ENCODE measurements around the gene POLE. TPM values are rescaled to one million over a fixed set of nuclear protein-coding genes. Genes with fewer than 3 reads are reported as not detected.
"Not testable (repeated sequence)": the region's sequence is repeated elsewhere in the genome, so short reads cannot be mapped to it uniquely, and the experiment has no call there.

The POLE gene
- total and polyA plus RNA-seq, 4 donors, result 33.4 to 69.9 (median 39.8) TPM

GRCh38 chr12:132710043-132710404, 22.9 kb upstream of the POLE start:
- peaks cover 14% of the 10 kb centered on the region for H3K4me1 ChIP-seq (ENCODE audit: control insufficient read depth, insufficient read depth, low read length)
- H3K36me3 ChIP-seq (ENCODE audit: control insufficient read depth, insufficient read depth, low read length), result peaks cover 29% of the 10 kb centered on the region
- peak overlapping the region; percentile 73 for H3K27ac ChIP-seq (ENCODE audit: low read depth, low read length)
- peak overlapping the region; percentile 82 for H3K4me3 ChIP-seq (ENCODE audit: low read depth, low read length)
- peak in 2 of 6 donors; percentile 6 to 32 for DNase-seq (ENCODE audit: low read depth in 4 of 6, low spot score in 6 of 6)
- H3K9me3 ChIP-seq (ENCODE audit: control insufficient read depth, insufficient read depth, low read length), result no peaks in the 10 kb centered on the region
- under 1% methylated on average over 26 of the region's 26 CpGs for WGBS (ENCODE audit: insufficient coverage)
- H3K27me3 ChIP-seq (ENCODE audit: control insufficient read depth, insufficient read depth, low read length), result no peaks in the 10 kb centered on the region

- Histone ChIP-seq H3K4me3 (ENCODE audit: low read depth, low read length) (no peak overlapping the region), H3K36me3 (ENCODE audit: control insufficient read depth, insufficient read depth, low read length) (peaks cover 29% of the 10 kb centered on the region), H3K9me3 (ENCODE audit: control insufficient read depth, insufficient read depth, low read length) (no peaks in the 10 kb centered on the region), H3K27ac (ENCODE audit: low read depth, low read length) (no peak overlapping the region), H3K4me1 (ENCODE audit: control insufficient read depth, insufficient read depth, low read length) (peaks cover 14% of the 10 kb centered on the region), H3K27me3 (ENCODE audit: control insufficient read depth, insufficient read depth, low read length) (no peaks in the 10 kb centered on the region)
- DNase-seq (ENCODE audit: low read depth in 4 of 6, low spot score in 6 of 6), result no peak
- WGBS (ENCODE audit: insufficient coverage), result no CpG with 5 or more reads among the region's 2 CpGs
These were observed 21.0 kb upstream of the POLE start for GRCh38 chr12:132708150-132708549.

- Histone ChIP-seq H3K4me3 (ENCODE audit: low read depth, low read length) (no peak overlapping the region), H3K27ac (ENCODE audit: low read depth, low read length) (no peak overlapping the region), H3K36me3 (ENCODE audit: control insufficient read depth, insufficient read depth, low read length) (peaks cover 38% of the 10 kb centered on the region), H3K4me1 (ENCODE audit: control insufficient read depth, insufficient read depth, low read length) (peaks cover 14% of the 10 kb centered on the region), H3K27me3 (ENCODE audit: control insufficient read depth, insufficient read depth, low read length) (no peaks in the 10 kb centered on the region), H3K9me3 (ENCODE audit: control insufficient read depth, insufficient read depth, low read length) (no peaks in the 10 kb centered on the region)
- no peak for DNase-seq (ENCODE audit: low read depth in 4 of 6, low spot score in 6 of 6)
- 89% methylated on average over 6 of the region's 6 CpGs for WGBS (ENCODE audit: insufficient coverage)
These were observed 20.1 kb upstream of the POLE start for GRCh38 chr12:132707241-132707640.

GRCh38 chr12:132703641-132704040, 16.5 kb upstream of the POLE start:
- WGBS (ENCODE audit: insufficient coverage), result 95% methylated on average over 9 of the region's 9 CpGs

GRCh38 chr12:132702640-132703039, 15.5 kb upstream of the POLE start:
- 53% methylated on average over 2 of the region's 4 CpGs for WGBS (ENCODE audit: insufficient coverage)
- Histone ChIP-seq H3K27ac (ENCODE audit: low read depth, low read length) (no peak overlapping the region), H3K9me3 (ENCODE audit: control insufficient read depth, insufficient read depth, low read length) (no peaks in the 10 kb centered on the region), H3K4me3 (ENCODE audit: low read depth, low read length) (no peak overlapping the region), H3K27me3 (ENCODE audit: control insufficient read depth, insufficient read depth, low read length) (no peaks in the 10 kb centered on the region), H3K36me3 (ENCODE audit: control insufficient read depth, insufficient read depth, low read length) (peaks cover 62% of the 10 kb centered on the region), H3K4me1 (ENCODE audit: control insufficient read depth, insufficient read depth, low read length) (no peaks in the 10 kb centered on the region)
- DNase-seq (ENCODE audit: low read depth in 4 of 6, low spot score in 6 of 6), result no peak

More at GRCh38 chr12:132703641-132704040, 16.5 kb upstream of the POLE start:
- no peak for DNase-seq (ENCODE audit: low read depth in 4 of 6, low spot score in 6 of 6)
- Histone ChIP-seq H3K4me3 (ENCODE audit: low read depth, low read length) (no peak overlapping the region), H3K27me3 (ENCODE audit: control insufficient read depth, insufficient read depth, low read length) (no peaks in the 10 kb centered on the region), H3K9me3 (ENCODE audit: control insufficient read depth, insufficient read depth, low read length) (no peaks in the 10 kb centered on the region), H3K27ac (ENCODE audit: low read depth, low read length) (no peak overlapping the region), H3K4me1 (ENCODE audit: control insufficient read depth, insufficient read depth, low read length) (no peaks in the 10 kb centered on the region), H3K36me3 (ENCODE audit: control insufficient read depth, insufficient read depth, low read length) (peaks cover 60% of the 10 kb centered on the region)

- Histone ChIP-seq H3K4me1 (ENCODE audit: control insufficient read depth, insufficient read depth, low read length) (no peaks in the 10 kb centered on the region), H3K9me3 (ENCODE audit: control insufficient read depth, insufficient read depth, low read length) (no peaks in the 10 kb centered on the region), H3K27ac (ENCODE audit: low read depth, low read length) (no peak overlapping the region), H3K36me3 (ENCODE audit: control insufficient read depth, insufficient read depth, low read length) (peaks cover 78% of the 10 kb centered on the region), H3K4me3 (ENCODE audit: low read depth, low read length) (no peak overlapping the region), H3K27me3 (ENCODE audit: control insufficient read depth, insufficient read depth, low read length) (no peaks in the 10 kb centered on the region)
- no peak for DNase-seq (ENCODE audit: low read depth in 4 of 6, low spot score in 6 of 6)
- WGBS (ENCODE audit: insufficient coverage), result 95% methylated on average over 7 of the region's 10 CpGs
These were observed 13.2 kb upstream of the POLE start for GRCh38 chr12:132700212-132700822.

- H3K36me3 ChIP-seq (ENCODE audit: control insufficient read depth, insufficient read depth, low read length), result peaks cover 61% of the 10 kb centered on the region
- no peaks in the 10 kb centered on the region for H3K9me3 ChIP-seq (ENCODE audit: control insufficient read depth, insufficient read depth, low read length)
- no peak overlapping the region for H3K4me3 ChIP-seq (ENCODE audit: low read depth, low read length)
- 97% methylated on average over 4 of the region's 5 CpGs for WGBS (ENCODE audit: insufficient coverage)
- no peak for DNase-seq (ENCODE audit: low read depth in 4 of 6, low spot score in 6 of 6)
- no peaks in the 10 kb centered on the region for H3K27me3 ChIP-seq (ENCODE audit: control insufficient read depth, insufficient read depth, low read length)
- no peaks in the 10 kb centered on the region for H3K4me1 ChIP-seq (ENCODE audit: control insufficient read depth, insufficient read depth, low read length)
- no peak overlapping the region for H3K27ac ChIP-seq (ENCODE audit: low read depth, low read length)
These were observed 11.2 kb upstream of the POLE start for GRCh38 chr12:132698341-132698740.

- Histone ChIP-seq H3K27me3 (ENCODE audit: control insufficient read depth, insufficient read depth, low read length) (no peaks in the 10 kb centered on the region), H3K4me1 (ENCODE audit: control insufficient read depth, insufficient read depth, low read length) (no peaks in the 10 kb centered on the region), H3K27ac (ENCODE audit: low read depth, low read length) (no peak overlapping the region), H3K36me3 (ENCODE audit: control insufficient read depth, insufficient read depth, low read length) (peaks cover 37% of the 10 kb centered on the region), H3K9me3 (ENCODE audit: control insufficient read depth, insufficient read depth, low read length) (no peaks in the 10 kb centered on the region), H3K4me3 (ENCODE audit: low read depth, low read length) (no peak overlapping the region)
- DNase-seq (ENCODE audit: low read depth in 4 of 6, low spot score in 6 of 6), result no peak
- 97% methylated on average over 12 of the region's 12 CpGs for WGBS (ENCODE audit: insufficient coverage)
These were observed 8.3 kb upstream of the POLE start for GRCh38 chr12:132695431-132695830.

- H3K4me3 ChIP-seq (ENCODE audit: low read depth, low read length); H3K27ac ChIP-seq (ENCODE audit: low read depth, low read length); DNase-seq (ENCODE audit: low read depth in 4 of 6, low spot score in 6 of 6); H3K9me3 ChIP-seq (ENCODE audit: control insufficient read depth, insufficient read depth, low read length); H3K27me3 ChIP-seq (ENCODE audit: control insufficient read depth, insufficient read depth, low read length); H3K4me1 ChIP-seq (ENCODE audit: control insufficient read depth, insufficient read depth, low read length): not testable (repeated sequence)
- peaks cover 38% of the 10 kb centered on the region for H3K36me3 ChIP-seq (ENCODE audit: control insufficient read depth, insufficient read depth, low read length)
- WGBS (ENCODE audit: insufficient coverage), result 97% methylated on average over 3 of the region's 3 CpGs
These were observed 7.7 kb upstream of the POLE start for GRCh38 chr12:132694888-132695287.

GRCh38 chr12:132692030-132692429, 4.9 kb upstream of the POLE start:
- not testable (repeated sequence) for DNase-seq (ENCODE audit: low read depth in 4 of 6, low spot score in 6 of 6); H3K27ac ChIP-seq (ENCODE audit: low read depth, low read length); H3K27me3 ChIP-seq (ENCODE audit: control insufficient read depth, insufficient read depth, low read length); H3K9me3 ChIP-seq (ENCODE audit: control insufficient read depth, insufficient read depth, low read length); H3K4me1 ChIP-seq (ENCODE audit: control insufficient read depth, insufficient read depth, low read length); H3K4me3 ChIP-seq (ENCODE audit: low read depth, low read length)
- H3K36me3 ChIP-seq (ENCODE audit: control insufficient read depth, insufficient read depth, low read length), result peaks cover 22% of the 10 kb centered on the region
- 100% methylated on average over 2 of the region's 3 CpGs for WGBS (ENCODE audit: insufficient coverage)
